Activated CD4-positive, alpha-beta T cell treated with anti-CD3 and anti-CD28 coated beads, Interleukin-10, Interleukin-2, amounts not matched to agents 100 ng/mL and 50 ng/mL, durations not matched to agents 16 hours and 8 hours (primary cell): ENCODE results near the gene RNF10.
A peak's percentile ranks its signal among the peaks of the same experiment; 100 is the strongest.
"Not testable (repeated sequence)": the region's sequence is repeated elsewhere in the genome, so short reads cannot be mapped to it uniquely, and the experiment has no call there.

ENCODE experiments used
- DNase-seq: peaks from one replicate; pipeline ENCODE4 v3.0.0-alpha.2; 2020

RNF10 gene

GRCh38 chr12:120529641-120530417, 4.3 kb upstream of the RNF10 start:
- DNase-seq = no peak

- DNase-seq = not testable (repeated sequence)
Measured at GRCh38 chr12:120530418-120530761, 3.8 kb upstream of the RNF10 start.

GRCh38 chr12:120532701-120533238, 1.4 kb upstream of the RNF10 start:
- no peak for DNase-seq

- peak; percentile 62 for DNase-seq
Measured at GRCh38 chr12:120534703-120535655, 823 bp downstream of the RNF10 start.

GRCh38 chr12:120536064-120536791, 2.1 kb downstream of the RNF10 start:
- peak; percentile 54 for DNase-seq

- no peak for DNase-seq
Measured at GRCh38 chr12:120537856-120538220, 3.7 kb downstream of the RNF10 start.

GRCh38 chr12:120538281-120539156, 4.4 kb downstream of the RNF10 start:
- DNase-seq = peak; percentile 28

GRCh38 chr12:120539303-120539702, 5.1 kb downstream of the RNF10 start:
- peak; percentile 74 for DNase-seq

- DNase-seq = peak; percentile 50
Measured at GRCh38 chr12:120540445-120540844, 6.3 kb downstream of the RNF10 start.

- DNase-seq = no peak
Measured at GRCh38 chr12:120542166-120542565, 8.0 kb downstream of the RNF10 start.

GRCh38 chr12:120544691-120545090, 10.5 kb downstream of the RNF10 start:
- no peak for DNase-seq

GRCh38 chr12:120546050-120546386, 11.9 kb downstream of the RNF10 start:
- DNase-seq = no peak

GRCh38 chr12:120554678-120555077, 20.5 kb downstream of the RNF10 start:
- no peak for DNase-seq

- DNase-seq = no peak
Measured at GRCh38 chr12:120557589-120557988, 23.4 kb downstream of the RNF10 start.

GRCh38 chr12:120562906-120563305, 28.8 kb downstream of the RNF10 start:
- DNase-seq = no peak

- no peak for DNase-seq
Measured at GRCh38 chr12:120563495-120563894, 29.3 kb downstream of the RNF10 start.

- no peak for DNase-seq
Measured at GRCh38 chr12:120571299-120571698, 37.1 kb downstream of the RNF10 start.

- no peak for DNase-seq
Measured at GRCh38 chr12:120573560-120573959, 39.4 kb downstream of the RNF10 start.

- no peak for DNase-seq
Measured at GRCh38 chr12:120574106-120574505, 40.0 kb downstream of the RNF10 start.

- no peak for DNase-seq
Measured at GRCh38 chr12:120579179-120579578, 45.0 kb downstream of the RNF10 start.

GRCh38 chr12:120580787-120581723, 46.9 kb downstream of the RNF10 start, which contains the start of gene POP5:
POP5 (minus strand) TSS chr12:120581402; CDS start chr12:120581362, 40 bp downstream.
- peak; percentile 99 for DNase-seq
